GM12891 (cell line): ENCODE measurements around the gene APBA3.

ENCODE experiments used
- POLR2A ChIP-seq: IDR thresholded peaks from 2 replicates; pipeline ENCODE4 v1.6.1; 2011; ENCODE audit warnings: low read depth, low read length, control low read depth
- POLR2AphosphoS5 ChIP-seq: IDR thresholded peaks from 2 replicates; pipeline ENCODE4 v1.6.1; 2011; ENCODE audit warnings: low read depth, low read length, control low read depth
- SPI1 ChIP-seq: IDR thresholded peaks from 2 replicates; pipeline ENCODE4 v1.6.1; 2011; ENCODE audit warnings: low read depth, low read length, control low read depth
- TAF1 ChIP-seq: IDR thresholded peaks from 2 replicates; pipeline ENCODE4 v1.6.1; 2011; ENCODE audit warnings: low read depth, low read length, control low read depth

- TF ChIP-seq POLR2AphosphoS5 (peak; percentile 93), TAF1 (peak; percentile 89), POLR2A (peak; percentile 96), SPI1 (peak; percentile 56)
Observed at GRCh38 chr19:3762501-3763459, 1.3 kb upstream of the APBA3 start, which contains the start of gene MRPL54.
